ENCODE data around the gene GPR160.

Gene GPR160

GRCh38 chr3:170128259-170128976, 90.6 kb downstream of the GPR160 start:
- DNase-seq, result no peak

- DNase-seq, result no peak
Observed at GRCh38 chr3:170128977-170129431, 91.2 kb downstream of the GPR160 start.

- DNase-seq, result no peak
Observed at GRCh38 chr3:170130532-170130931, 92.7 kb downstream of the GPR160 start.

GRCh38 chr3:170132335-170132734, 94.5 kb downstream of the GPR160 start:
- no peak for DNase-seq

All from midbrain (tissue), 1 donor.